ENCODE measurements around the gene AFM.
"Not testable (repeated sequence)": the region's sequence is repeated elsewhere in the genome, so short reads cannot be mapped to it uniquely, and the experiment has no call there.

The AFM gene

DNA sequence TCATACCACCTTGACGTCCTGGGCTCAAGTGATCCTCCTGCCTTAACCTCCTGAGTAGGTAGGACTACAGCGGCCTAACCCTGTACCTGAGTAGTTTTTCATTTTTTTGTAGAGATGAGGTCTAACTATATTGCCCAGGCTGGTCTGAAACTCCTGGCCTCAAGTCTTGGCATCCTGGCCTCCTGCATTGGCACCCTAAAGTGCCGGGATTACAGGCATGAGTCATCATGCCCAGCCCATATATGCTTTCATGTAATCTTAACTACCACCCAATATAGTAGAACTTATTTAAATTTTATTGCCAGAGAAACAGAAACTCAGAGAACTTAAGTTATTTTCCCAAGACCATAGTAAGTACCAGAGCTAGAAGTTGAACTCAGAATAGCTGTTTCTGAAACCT, 27.1 kb downstream of the AFM start:
- no peak for DNase-seq (ENCODE audit: low read depth)

DNA sequence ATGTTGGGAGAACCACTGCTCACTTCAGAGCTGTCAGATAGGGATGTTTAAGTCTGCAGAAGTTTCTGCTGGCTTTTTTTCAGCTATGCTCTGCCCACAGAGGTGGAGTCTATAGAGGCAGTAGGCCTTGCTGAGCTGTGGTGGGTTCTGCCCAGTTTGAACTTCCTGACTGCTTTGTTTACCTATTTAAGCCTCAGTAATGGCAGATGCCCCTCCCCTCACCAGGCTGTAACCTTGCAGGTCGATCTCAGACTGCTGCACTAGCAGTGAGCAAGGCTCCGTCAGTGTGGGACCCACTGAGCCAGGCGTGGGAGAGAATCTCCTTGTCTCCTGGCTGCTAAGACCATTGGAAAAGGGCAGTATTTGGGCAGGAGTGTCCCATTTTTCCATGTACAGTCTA, 36.8 kb downstream of the AFM start:
- DNase-seq (ENCODE audit: low read depth), result no peak

DNA sequence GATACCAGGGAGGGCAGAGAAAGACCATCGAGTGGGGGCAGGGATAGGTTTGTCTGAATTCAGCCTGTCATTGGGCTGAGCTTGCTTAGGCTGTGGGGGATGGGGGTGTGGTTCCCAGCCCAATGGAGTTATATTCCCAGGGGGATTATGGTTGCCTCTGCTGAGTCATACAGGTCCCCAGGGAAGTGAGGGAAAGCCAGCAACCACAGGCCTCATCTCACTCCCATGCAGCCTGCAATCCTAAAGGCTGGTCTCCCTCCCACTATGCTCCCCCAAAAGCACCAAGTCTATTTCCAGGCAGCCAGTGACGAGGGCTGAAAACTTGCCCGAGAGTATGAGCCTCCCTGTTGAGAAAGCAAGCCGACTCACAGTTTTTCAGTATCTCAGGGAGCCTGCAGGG, 39.3 kb downstream of the AFM start:
- no peak for DNase-seq (ENCODE audit: low read depth)

DNA sequence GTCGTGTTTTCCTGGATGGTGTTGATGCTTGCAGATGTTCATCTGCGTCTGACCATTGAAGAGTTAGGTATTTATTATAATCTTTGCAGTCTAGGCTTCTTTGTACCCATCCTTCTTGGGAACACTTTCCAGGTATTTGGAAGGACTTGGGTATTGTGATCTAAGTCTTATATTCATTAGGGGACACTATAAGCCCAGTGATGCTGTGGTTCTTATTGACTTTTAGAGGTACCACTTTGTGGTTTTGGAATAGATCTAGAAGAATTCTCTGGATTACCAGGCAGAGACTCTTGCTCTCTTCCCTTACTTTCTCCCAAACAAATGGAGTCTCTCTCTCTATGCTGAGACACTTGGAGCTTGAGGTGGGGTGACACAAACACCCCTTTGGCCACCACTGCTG, 41.6 kb downstream of the AFM start:
- no peak for DNase-seq (ENCODE audit: low read depth)

DNA sequence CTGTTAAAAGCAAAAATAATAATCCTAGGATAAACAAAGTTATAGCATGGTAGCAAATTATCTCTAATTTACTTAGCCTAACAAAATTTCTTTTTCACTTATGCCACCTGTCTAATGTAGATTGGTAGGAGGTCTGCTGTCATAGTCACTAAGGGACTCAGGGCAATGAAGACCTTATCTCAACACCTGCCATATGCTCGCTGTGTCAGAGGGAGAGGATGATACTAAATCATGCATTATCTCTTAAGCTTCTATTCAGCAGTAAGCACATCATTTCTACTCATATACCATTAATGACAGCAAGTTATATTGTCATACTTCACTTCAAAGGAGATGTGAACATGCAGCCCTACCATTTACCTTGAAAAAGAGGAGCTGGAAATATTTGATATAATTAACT, 44.1 kb downstream of the AFM start:
- no peak for DNase-seq (ENCODE audit: low read depth)

DNA sequence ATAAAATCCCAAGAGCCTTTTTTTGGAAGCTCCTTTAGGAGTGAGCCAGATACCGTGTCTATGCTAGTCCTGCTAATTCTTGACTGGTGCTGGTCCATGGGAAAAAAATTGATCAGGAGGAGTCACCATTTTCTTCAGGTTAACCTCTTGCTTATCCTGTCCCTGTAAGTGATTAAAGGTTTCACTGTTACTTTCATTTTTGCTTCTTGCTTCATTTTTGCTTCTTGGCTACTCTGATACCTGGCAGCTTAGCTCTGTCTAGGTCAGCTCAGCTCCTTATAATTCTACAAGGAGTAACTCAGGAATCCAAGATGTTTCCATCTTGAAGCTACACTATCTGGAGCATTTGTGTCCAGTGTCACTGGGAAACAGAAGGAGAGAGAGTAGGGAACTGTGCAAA, 45.7 kb downstream of the AFM start:
- no peak for DNase-seq (ENCODE audit: low read depth)

DNA sequence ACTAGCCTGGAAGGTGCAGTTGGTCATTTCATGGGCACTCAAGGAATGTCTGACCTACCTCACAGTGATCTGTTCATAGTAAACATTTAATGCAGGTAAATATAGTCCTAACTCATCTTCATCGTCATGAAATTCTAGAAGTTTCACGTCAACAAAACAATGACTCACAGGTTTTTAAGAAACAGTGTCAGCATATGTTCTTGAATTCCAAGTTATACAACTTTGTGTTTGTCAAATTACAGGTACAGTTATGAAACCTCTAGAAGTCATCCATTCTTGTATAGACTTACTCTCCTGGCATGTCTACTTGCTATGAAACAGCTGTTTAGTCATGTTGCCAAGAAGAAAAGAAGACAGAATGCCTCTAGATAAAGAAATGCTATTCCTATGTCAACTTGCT, 46.6 kb downstream of the AFM start:
- DNase-seq (ENCODE audit: low read depth), result no peak

DNA sequence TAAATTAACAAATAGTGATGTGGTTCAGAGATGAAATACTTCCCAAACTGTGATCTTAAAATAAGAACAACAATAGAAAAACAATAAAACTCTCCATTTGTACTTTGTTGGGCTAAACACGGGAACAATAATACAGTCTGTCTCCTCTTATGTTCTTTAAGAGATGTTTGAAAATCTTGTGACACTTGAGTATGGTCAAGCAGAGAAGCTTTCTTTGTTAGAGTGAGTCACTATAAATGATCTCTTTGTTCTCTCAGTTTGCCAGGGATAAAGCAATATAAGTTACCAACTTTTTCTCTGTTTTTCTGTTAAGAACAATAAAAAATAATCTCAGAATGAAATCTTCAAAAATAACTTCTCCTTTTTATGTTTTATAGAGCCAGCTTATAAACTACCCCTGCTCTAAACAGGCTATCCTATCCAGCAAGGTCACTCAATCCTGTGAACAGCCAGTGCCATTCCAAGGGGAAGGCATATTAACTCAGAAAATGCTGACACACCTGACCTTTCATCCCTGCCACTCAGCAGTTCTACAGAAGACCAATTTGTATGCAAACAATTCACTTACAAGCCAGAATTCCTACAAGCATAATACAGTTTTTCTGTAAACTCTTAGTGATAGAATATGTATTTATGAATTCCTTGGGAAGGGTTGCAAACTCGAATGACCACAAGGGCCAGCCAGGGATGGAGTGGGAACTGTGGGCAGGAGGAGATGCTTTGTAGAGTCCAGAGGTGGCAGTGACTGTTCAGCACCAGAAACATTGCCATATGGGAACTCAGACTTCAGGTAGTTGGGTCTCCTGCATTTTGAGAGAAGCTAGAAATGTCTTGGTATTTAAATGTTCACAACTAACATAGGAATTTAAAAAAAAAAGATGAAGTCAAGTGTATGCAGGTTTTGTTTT, 52.2 kb downstream of the AFM start:
- no peak for DNase-seq (ENCODE audit: low read depth)

DNA sequence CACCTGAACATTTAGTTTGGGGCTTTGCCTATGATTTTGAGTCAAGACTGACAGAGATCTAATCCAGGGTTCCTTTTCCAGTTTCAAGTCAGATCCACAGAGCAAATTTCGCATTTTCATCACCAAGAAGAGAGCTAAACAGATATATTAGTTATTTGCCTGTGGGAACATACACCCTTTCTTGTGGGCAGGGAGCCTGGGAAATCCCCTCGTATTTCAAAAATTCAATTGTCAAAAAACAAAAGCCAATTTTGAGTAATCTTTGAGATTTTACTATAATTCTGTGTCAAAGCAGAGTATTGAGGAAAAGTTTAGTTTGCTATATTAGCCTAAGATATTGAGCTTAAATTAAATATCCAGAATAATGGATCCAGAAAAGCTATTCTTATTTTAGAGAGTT, 56.6 kb downstream of the AFM start:
- no peak for DNase-seq (ENCODE audit: low read depth)

DNA sequence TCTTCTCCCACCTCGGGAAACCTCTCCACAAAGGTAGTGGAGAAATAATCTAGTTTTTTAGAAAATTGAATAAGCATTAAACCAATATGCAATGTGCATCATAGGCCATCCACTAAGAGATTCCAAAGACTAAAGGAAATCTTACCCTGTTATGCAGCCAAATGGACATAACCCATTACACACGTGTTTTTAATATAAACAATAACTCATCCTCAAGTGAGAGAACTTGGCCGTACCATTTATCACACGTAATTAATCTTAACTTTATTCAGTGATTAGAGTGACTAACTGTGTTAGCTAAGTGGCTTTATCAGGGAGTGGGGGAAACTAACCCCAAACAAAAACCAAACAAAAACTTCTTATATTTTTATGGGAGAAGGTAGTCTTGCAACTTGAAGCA, 57.8 kb downstream of the AFM start:
- no peak for DNase-seq (ENCODE audit: low read depth)

DNA sequence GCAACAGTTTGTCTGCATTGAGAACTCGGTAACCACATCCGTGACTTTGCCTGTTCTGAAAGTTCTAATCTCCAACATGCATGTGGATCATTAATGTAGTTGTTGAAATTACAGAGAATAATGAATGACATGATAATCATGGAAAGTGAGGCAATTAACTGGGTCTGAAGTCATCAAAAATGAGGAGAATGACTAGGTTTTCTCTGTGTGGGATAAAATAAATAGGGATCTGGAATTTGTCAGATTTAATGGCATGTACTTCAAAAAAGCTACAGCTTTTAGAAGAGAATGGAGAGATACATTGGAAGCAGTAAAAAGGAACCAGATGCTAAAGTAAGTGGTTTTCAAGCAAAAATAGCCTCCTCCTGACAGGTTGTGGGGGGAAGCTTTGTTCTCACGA, 59.3 kb downstream of the AFM start:
- DNase-seq (ENCODE audit: low read depth), result no peak

DNA sequence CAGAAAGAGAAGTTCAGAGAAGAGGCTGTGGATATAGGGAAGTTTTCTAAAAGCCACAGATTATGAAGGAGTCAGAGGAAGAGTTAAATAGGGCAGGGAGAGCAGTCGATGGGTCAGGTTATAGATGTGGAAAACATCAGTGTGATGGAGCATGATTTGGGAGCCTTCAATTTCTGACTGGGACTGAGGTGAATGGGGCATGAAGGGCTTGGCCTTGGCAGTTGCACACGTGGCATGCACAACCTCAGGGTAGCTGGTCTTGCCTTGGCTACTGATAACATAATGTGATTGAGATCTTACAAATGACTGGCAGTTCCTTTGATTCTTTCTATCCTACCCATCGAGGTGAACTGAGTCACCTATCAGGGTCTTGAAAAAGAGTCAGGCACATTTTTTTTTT, 59.7 kb downstream of the AFM start:
- no peak for DNase-seq (ENCODE audit: low read depth)

DNA sequence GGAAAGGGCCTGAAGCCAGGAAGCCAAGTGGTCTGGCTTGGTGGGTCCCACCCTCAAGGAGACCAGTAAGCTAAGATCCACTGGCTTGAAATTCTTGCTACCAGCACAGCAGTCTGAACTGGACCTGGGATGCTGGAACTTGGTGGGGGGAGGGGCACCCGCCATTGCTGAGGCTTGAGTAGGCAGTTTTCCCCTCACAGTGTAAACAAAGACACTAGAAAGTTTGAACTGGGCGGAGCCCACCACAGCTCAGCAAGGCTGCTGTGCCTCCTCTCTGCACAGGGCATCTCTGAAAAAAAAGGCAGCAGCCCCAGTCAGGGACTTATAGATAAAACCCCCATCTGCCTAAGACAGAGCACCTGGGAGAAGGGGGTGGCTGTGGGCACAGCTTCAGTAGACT, 63.1 kb downstream of the AFM start:
- DNase-seq (ENCODE audit: low read depth), result no peak

DNA sequence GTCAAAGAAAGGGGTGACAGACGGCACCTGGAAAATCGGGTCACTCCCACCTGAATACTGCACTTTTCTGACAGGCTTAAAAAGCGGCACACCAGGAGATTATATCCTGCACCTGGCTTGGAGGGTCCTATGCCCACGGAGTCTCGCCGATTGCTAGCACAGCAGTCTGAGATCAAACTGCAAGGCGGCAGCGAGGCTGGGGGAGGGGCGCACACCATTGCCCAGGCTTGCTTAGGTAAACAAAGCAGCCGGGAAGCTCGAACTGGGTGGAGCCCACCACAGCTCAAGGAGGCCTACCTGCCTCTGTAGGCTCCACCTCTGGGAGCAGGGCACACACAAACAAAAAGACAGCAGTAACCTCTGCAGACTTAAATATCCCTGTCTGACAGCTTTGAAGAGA, 69.3 kb downstream of the AFM start:
- DNase-seq (ENCODE audit: low read depth), result not testable (repeated sequence)

Measured in stimulated activated CD8-positive, alpha-beta memory T cell treated with anti-CD3 and anti-CD28 coated beads, Interleukin-12 subunit alpha, Interleukin-12 subunit beta, amount 100 ng/mL, for 4 hours (primary cell).